IMR-90 (cell line): ENCODE measurements around the gene TMPRSS11A. TPM values are rescaled to one million over a fixed set of nuclear protein-coding genes. Genes with fewer than 3 reads are reported as not detected.

Experiments
- microRNA-seq, 2 experiments: library from miRNA; stranded (forward) in 1 of 2; unstranded in 1 of 2; fragments of 10-50 nt in 1 of 2; fragments of <30 nt in 1 of 2; gene quantifications in 1 of 2; microRNA quantifications in 1 of 2; one replicate each; pipeline versions ENCODE3 to v1.1.0; 2013 to 2020; ENCODE audit not compliant: insufficient read depth in 1 of 2, insufficient read length in 1 of 2, unreplicated experiment in 1 of 2
- polyA plus RNA-seq, 3 experiments: library from polyadenylated mRNA; depleted of rRNA; stranded (reverse); fragments of >200 nt; gene quantifications; 2 replicates each; pipeline ENCODE4 v1.2.3, GENCODE V29; 2012; ENCODE audit warnings: low replicate concordance in 1 of 3
- small RNA-seq, 5 experiments: library from RNA; depleted of rRNA; stranded (forward); fragments of <200 nt; gene quantifications; one replicate each; pipeline ENCODE3, GENCODE V24; 2012
- total RNA-seq: library from RNA; depleted of rRNA; stranded (reverse); fragments of >200 nt; gene quantifications from 2 replicates; pipeline ENCODE4 v1.2.3, GENCODE V29; 2012; rRNA removed

Gene TMPRSS11A
- total and polyA plus RNA-seq, 2 of the 4 experiments (the other 2 are of a cell fraction): not detected

Small RNA genes lying within 50 kb of the gene (microRNA-seq; reads per million reads assigned to microRNA genes)
- not detected for gene RNU6-95P (ENCODE audit: insufficient read depth, insufficient read length)

Small RNA genes lying within 50 kb of the gene (small RNA-seq; reads per million reads assigned to genes)
- 0 to 12.0 (median 0.89) reads per million in 5 experiments for gene RNU6-95P

Other genes starting within 250 kb of the TMPRSS11A start
- gene GNRHR, start 209.1 kb downstream of the TMPRSS11A start, total RNA-seq: not detected in 2 replicates
- gene GNRHR, start 209.1 kb downstream of the TMPRSS11A start, polyA plus RNA-seq (2012; rRNA removed): not detected in 2 replicates
- not detected in 2 replicates for gene TMPRSS11D, start 79.5 kb downstream of the TMPRSS11A start, total RNA-seq
- gene TMPRSS11D, start 79.5 kb downstream of the TMPRSS11A start, polyA plus RNA-seq (2012; rRNA removed): not detected in 2 replicates
- not detected in 2 replicates for gene TMPRSS11F, start 166.4 kb upstream of the TMPRSS11A start, total RNA-seq
- gene TMPRSS11F, start 166.4 kb upstream of the TMPRSS11A start, polyA plus RNA-seq (2012; rRNA removed): not detected in 2 replicates